Activated CD4-positive, alpha-beta T cell treated with anti-CD3 and anti-CD28 coated beads for 4 hours (primary cell): Measurements from ENCODE around the gene DPF3.

Source experiments
- DNase-seq, 2 donors: peaks; one replicate each; pipeline ENCODE4 v3.0.0-alpha.2; 2020

Gene DPF3

GRCh38 chr14:72792051-72792788 is 101.7 kb downstream of the DPF3 start:
- no peak for DNase-seq

GRCh38 chr14:72790887-72791566 is 102.9 kb downstream of the DPF3 start:
- DNase-seq = no peak

- DNase-seq = no peak
Measured at GRCh38 chr14:72788972-72789728, 104.8 kb downstream of the DPF3 start.

GRCh38 chr14:72788255-72788654 is 105.6 kb downstream of the DPF3 start:
- no peak for DNase-seq

- no peak for DNase-seq
Measured at GRCh38 chr14:72787841-72788240, 106.1 kb downstream of the DPF3 start.

- no peak for DNase-seq
Measured at GRCh38 chr14:72786378-72787350, 107.2 kb downstream of the DPF3 start.

GRCh38 chr14:72783741-72784140 is 110.2 kb downstream of the DPF3 start:
- no peak for DNase-seq

- DNase-seq = no peak
Measured at GRCh38 chr14:72782817-72783216, 111.1 kb downstream of the DPF3 start.

- DNase-seq = no peak
Measured at GRCh38 chr14:72781561-72782508, 112.1 kb downstream of the DPF3 start.

- DNase-seq = no peak
Measured at GRCh38 chr14:72780751-72781150, 113.2 kb downstream of the DPF3 start.

- no peak for DNase-seq
Measured at GRCh38 chr14:72779679-72780078, 114.2 kb downstream of the DPF3 start.

- DNase-seq = no peak
Measured at GRCh38 chr14:72777636-72778035, 116.3 kb downstream of the DPF3 start.

- DNase-seq = no peak
Measured at GRCh38 chr14:72776701-72777261, 117.1 kb downstream of the DPF3 start.

- DNase-seq = no peak
Measured at GRCh38 chr14:72775923-72776554, 117.9 kb downstream of the DPF3 start.

- no peak for DNase-seq
Measured at GRCh38 chr14:72774894-72775620, 118.8 kb downstream of the DPF3 start.

- no peak for DNase-seq
Measured at GRCh38 chr14:72774141-72774540, 119.8 kb downstream of the DPF3 start.

- no peak for DNase-seq
Measured at GRCh38 chr14:72771561-72771960, 122.3 kb downstream of the DPF3 start.

GRCh38 chr14:72766296-72766695 is 127.6 kb downstream of the DPF3 start:
- no peak for DNase-seq

- DNase-seq = no peak
Measured at GRCh38 chr14:72763892-72764291, 130.0 kb downstream of the DPF3 start.

GRCh38 chr14:72759670-72760069 is 134.2 kb downstream of the DPF3 start:
- no peak for DNase-seq
